Measurements from ENCODE around the gene DNAJB8.

- no peak for TF ChIP-seq E4F1 (CRISPR knock-in tag; IDR thresholded peaks at IDR 0.05; ENCODE audit: borderline replicate concordance)
- TF ChIP-seq NR1H2 (CRISPR knock-in tag; IDR thresholded peaks at IDR 0.05), result no peak
- no peak for TF ChIP-seq PHB (CRISPR knock-in tag; IDR thresholded peaks at IDR 0.05)
- no peak for TF ChIP-seq KLF6 (CRISPR knock-in tag; IDR thresholded peaks at IDR 0.05; ENCODE audit: borderline replicate concordance)
- TF ChIP-seq TCF7L2 (IDR thresholded peaks at IDR 0.05; ENCODE audit: low read depth, low read length), result no peak
- no peak for TF ChIP-seq PATZ1 (CRISPR knock-in tag; IDR thresholded peaks at IDR 0.05; ENCODE audit: borderline replicate concordance)
- TF ChIP-seq SMC3 (conservative IDR thresholded peaks at IDR 0.05; ENCODE audit: insufficient read depth, low read depth, low read length), result no peak
- no peak for TF ChIP-seq EHMT2 (IDR thresholded peaks at IDR 0.05)
- TF ChIP-seq ELK1 (CRISPR knock-in tag; IDR thresholded peaks at IDR 0.05), result no peak
- no peak for TF ChIP-seq GABPA (tag; conservative IDR thresholded peaks at IDR 0.05; ENCODE audit: low read depth)
- TF ChIP-seq RAD21 (CRISPR knock-in tag; conservative IDR thresholded peaks at IDR 0.05 in 1 of 2, IDR thresholded peaks at IDR 0.05 in 1 of 2), result no peak
- TF ChIP-seq RNF219 (CRISPR knock-in tag; IDR thresholded peaks at IDR 0.05), result no peak
- no peak for TF ChIP-seq PHF21A (IDR thresholded peaks at IDR 0.05; ENCODE audit: borderline replicate concordance, low read depth)
These were observed 37.8 kb upstream of the DNAJB8 start for GRCh38 chr3:128504533-128504915.

All from K562 (cell line).